Prostate gland (tissue), 2 donors: ENCODE measurements around the gene CFAP100.

Source experiments
- CTCF ChIP-seq, 4 experiments: fragments of 200-600 bp in 2 of 4; fragments of 450-650 bp in 2 of 4; sonication (generic) in 2 of 4; IDR thresholded peaks; 1 replicate in 3 of 4; 2 replicates in 1 of 4; pipeline ENCODE4 v1.5.1; 2016 to 2019; ENCODE audit warnings: antibody characterized with exemption in 4 of 4, mild to moderate bottlenecking in 2 of 4, moderate library complexity in 2 of 4
- POLR2AphosphoS5 ChIP-seq: sonication (generic); formaldehyde crosslinking; IDR thresholded peaks from one replicate; pipeline ENCODE4 v1.6.1; 2017; ENCODE audit warnings: antibody characterized with exemption

DNA sequence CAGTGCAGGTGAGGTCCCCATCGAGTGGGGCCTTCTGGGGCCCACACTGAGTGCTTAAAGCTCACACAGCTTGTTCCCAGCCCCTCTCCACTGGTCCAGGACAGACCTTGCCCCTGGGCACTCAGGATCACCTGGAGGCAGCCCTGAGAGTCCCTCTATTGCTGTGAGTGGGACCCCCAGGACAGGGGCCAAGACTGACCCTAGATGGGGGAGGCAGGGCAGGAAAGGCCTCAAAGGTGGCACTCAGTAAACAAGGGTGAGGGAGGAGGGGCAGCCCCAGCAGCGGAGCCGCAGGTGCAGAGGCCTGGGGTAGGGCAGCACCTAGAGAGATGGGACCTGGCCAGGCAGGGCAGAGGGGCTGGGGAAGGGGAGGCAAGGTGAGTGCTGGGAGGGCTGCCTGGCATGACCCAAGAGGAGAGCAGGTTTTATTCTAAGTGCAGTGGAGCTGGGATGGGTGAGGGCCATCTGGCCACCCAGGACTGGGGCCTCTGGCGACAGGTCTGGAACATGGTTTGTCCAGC is 27.9 kb downstream of the CFAP100 start:
- TF ChIP-seq CTCF (IDR thresholded peaks at IDR 0.05) (no peak), POLR2AphosphoS5 (no peak)
